ENCODE data around the gene CTNND1.

Gene CTNND1

GRCh38 chr11:57762235-57762861, 746 bp downstream of the CTNND1 start:
- no peak for DNase-seq

- no peak for DNase-seq
Measured at GRCh38 chr11:57763568-57763967, 2.0 kb downstream of the CTNND1 start.

- DNase-seq: no peak
Measured at GRCh38 chr11:57764021-57764420, 2.4 kb downstream of the CTNND1 start.

GRCh38 chr11:57764566-57764965, 3.0 kb downstream of the CTNND1 start:
- no peak for DNase-seq

- no peak for DNase-seq
Measured at GRCh38 chr11:57764972-57765371, 3.4 kb downstream of the CTNND1 start.

- no peak for DNase-seq
Measured at GRCh38 chr11:57770793-57771192, 9.2 kb downstream of the CTNND1 start.

- no peak for DNase-seq
Measured at GRCh38 chr11:57771365-57771764, 9.8 kb downstream of the CTNND1 start.

- DNase-seq: no peak
Measured at GRCh38 chr11:57772562-57772961, 11.0 kb downstream of the CTNND1 start.

GRCh38 chr11:57773026-57773598, 11.5 kb downstream of the CTNND1 start:
- DNase-seq: no peak

- no peak for DNase-seq
Measured at GRCh38 chr11:57775491-57775890, 13.9 kb downstream of the CTNND1 start.

GRCh38 chr11:57776031-57776521, 14.5 kb downstream of the CTNND1 start:
- no peak for DNase-seq

GRCh38 chr11:57776577-57777210, 15.1 kb downstream of the CTNND1 start:
- no peak for DNase-seq

- no peak for DNase-seq
Measured at GRCh38 chr11:57777969-57778317, 16.3 kb downstream of the CTNND1 start.

GRCh38 chr11:57778318-57779037, 16.9 kb downstream of the CTNND1 start:
- no peak for DNase-seq

GRCh38 chr11:57779276-57779675, 17.7 kb downstream of the CTNND1 start:
- no peak for DNase-seq

- DNase-seq: no peak
Measured at GRCh38 chr11:57781529-57781943, 19.9 kb downstream of the CTNND1 start.

- DNase-seq: no peak
Measured at GRCh38 chr11:57785072-57785471, 23.5 kb downstream of the CTNND1 start.

GRCh38 chr11:57786436-57786835, 24.8 kb downstream of the CTNND1 start:
- no peak for DNase-seq

GRCh38 chr11:57787006-57787604, 25.5 kb downstream of the CTNND1 start:
- no peak for DNase-seq

- DNase-seq: no peak
Measured at GRCh38 chr11:57787920-57788702, 26.5 kb downstream of the CTNND1 start.

GRCh38 chr11:57788703-57789088, 27.1 kb downstream of the CTNND1 start:
- no peak for DNase-seq

- DNase-seq: no peak
Measured at GRCh38 chr11:57791321-57792059, 29.9 kb downstream of the CTNND1 start.
